ENCODE data around the gene GOLGA6L6.
"Not testable (repeated sequence)": the region's sequence is repeated elsewhere in the genome, so short reads cannot be mapped to it uniquely, and the experiment has no call there.

Gene GOLGA6L6

GRCh38 chr15:20541700-20542099 is at the start of gene GOLGA6L6:
TSS of gene GOLGA6L6 (minus strand) at chr15:20541800. CDS start at chr15:20541709, 91 bp downstream.
- not testable (repeated sequence) for H3K27ac Mint-ChIP-seq; H3K27me3 Mint-ChIP-seq (ENCODE audit: low read depth); H3K4me1 Mint-ChIP-seq (ENCODE audit: low read depth); H3K36me3 Mint-ChIP-seq (ENCODE audit: low read depth); H3K4me3 Mint-ChIP-seq; H3K9me3 Mint-ChIP-seq

- H3K36me3 Mint-ChIP-seq (ENCODE audit: low read depth); H3K9me3 Mint-ChIP-seq; H3K4me3 Mint-ChIP-seq; H3K27me3 Mint-ChIP-seq (ENCODE audit: low read depth); H3K27ac Mint-ChIP-seq; H3K4me1 Mint-ChIP-seq (ENCODE audit: low read depth): not testable (repeated sequence)
These were observed 48.5 kb upstream of the GOLGA6L6 start for GRCh38 chr15:20590069-20590468.

- not testable (repeated sequence) for H3K9me3 Mint-ChIP-seq; H3K4me3 Mint-ChIP-seq; H3K27me3 Mint-ChIP-seq (ENCODE audit: low read depth); H3K4me1 Mint-ChIP-seq (ENCODE audit: low read depth); H3K27ac Mint-ChIP-seq; H3K36me3 Mint-ChIP-seq (ENCODE audit: low read depth)
These were observed 45.2 kb upstream of the GOLGA6L6 start for GRCh38 chr15:20586821-20587220.

GRCh38 chr15:20582726-20583115 is 41.1 kb upstream of the GOLGA6L6 start:
- H3K9me3 Mint-ChIP-seq; H3K27ac Mint-ChIP-seq; H3K4me3 Mint-ChIP-seq; H3K27me3 Mint-ChIP-seq (ENCODE audit: low read depth); H3K36me3 Mint-ChIP-seq (ENCODE audit: low read depth); H3K4me1 Mint-ChIP-seq (ENCODE audit: low read depth): not testable (repeated sequence)

GRCh38 chr15:20582109-20582725 is 40.6 kb upstream of the GOLGA6L6 start:
- H3K27ac Mint-ChIP-seq; H3K9me3 Mint-ChIP-seq; H3K4me1 Mint-ChIP-seq (ENCODE audit: low read depth); H3K27me3 Mint-ChIP-seq (ENCODE audit: low read depth); H3K4me3 Mint-ChIP-seq; H3K36me3 Mint-ChIP-seq (ENCODE audit: low read depth): not testable (repeated sequence)

GRCh38 chr15:20581261-20582108 is 39.9 kb upstream of the GOLGA6L6 start:
- H3K9me3 Mint-ChIP-seq; H3K36me3 Mint-ChIP-seq (ENCODE audit: low read depth); H3K27ac Mint-ChIP-seq; H3K4me3 Mint-ChIP-seq; H3K4me1 Mint-ChIP-seq (ENCODE audit: low read depth); H3K27me3 Mint-ChIP-seq (ENCODE audit: low read depth): not testable (repeated sequence)

- H3K9me3 Mint-ChIP-seq; H3K27ac Mint-ChIP-seq; H3K4me3 Mint-ChIP-seq; H3K36me3 Mint-ChIP-seq (ENCODE audit: low read depth); H3K4me1 Mint-ChIP-seq (ENCODE audit: low read depth); H3K27me3 Mint-ChIP-seq (ENCODE audit: low read depth): not testable (repeated sequence)
These were observed 38.1 kb upstream of the GOLGA6L6 start for GRCh38 chr15:20579662-20580061.

- not testable (repeated sequence) for H3K9me3 Mint-ChIP-seq; H3K27ac Mint-ChIP-seq; H3K36me3 Mint-ChIP-seq (ENCODE audit: low read depth); H3K4me3 Mint-ChIP-seq; H3K4me1 Mint-ChIP-seq (ENCODE audit: low read depth); H3K27me3 Mint-ChIP-seq (ENCODE audit: low read depth)
These were observed 9.7 kb upstream of the GOLGA6L6 start for GRCh38 chr15:20551289-20551688.

- H3K4me3 Mint-ChIP-seq; H3K27ac Mint-ChIP-seq; H3K4me1 Mint-ChIP-seq (ENCODE audit: low read depth); H3K36me3 Mint-ChIP-seq (ENCODE audit: low read depth); H3K9me3 Mint-ChIP-seq; H3K27me3 Mint-ChIP-seq (ENCODE audit: low read depth): not testable (repeated sequence)
These were observed 35.5 kb downstream of the GOLGA6L6 start for GRCh38 chr15:20505926-20506658.

- not testable (repeated sequence) for H3K36me3 Mint-ChIP-seq (ENCODE audit: low read depth); H3K4me1 Mint-ChIP-seq (ENCODE audit: low read depth)
These were observed 38.8 kb downstream of the GOLGA6L6 start for GRCh38 chr15:20502839-20503238.

GRCh38 chr15:20501512-20502222 is 39.9 kb downstream of the GOLGA6L6 start:
- H3K36me3 Mint-ChIP-seq (ENCODE audit: low read depth); H3K27me3 Mint-ChIP-seq (ENCODE audit: low read depth); H3K27ac Mint-ChIP-seq; H3K4me3 Mint-ChIP-seq; H3K4me1 Mint-ChIP-seq (ENCODE audit: low read depth); H3K9me3 Mint-ChIP-seq: not testable (repeated sequence)

More at GRCh38 chr15:20502839-20503238, 38.8 kb downstream of the GOLGA6L6 start:
- H3K9me3 Mint-ChIP-seq; H3K4me3 Mint-ChIP-seq; H3K27ac Mint-ChIP-seq; H3K27me3 Mint-ChIP-seq (ENCODE audit: low read depth): not testable (repeated sequence)

- H3K4me3 Mint-ChIP-seq; H3K27ac Mint-ChIP-seq; H3K36me3 Mint-ChIP-seq (ENCODE audit: low read depth); H3K4me1 Mint-ChIP-seq (ENCODE audit: low read depth); H3K27me3 Mint-ChIP-seq (ENCODE audit: low read depth); H3K9me3 Mint-ChIP-seq: not testable (repeated sequence)
These were observed 43.8 kb downstream of the GOLGA6L6 start for GRCh38 chr15:20497781-20498180.

GRCh38 chr15:20493035-20493434 is 48.6 kb downstream of the GOLGA6L6 start:
- H3K36me3 Mint-ChIP-seq (ENCODE audit: low read depth); H3K9me3 Mint-ChIP-seq; H3K27me3 Mint-ChIP-seq (ENCODE audit: low read depth); H3K4me1 Mint-ChIP-seq (ENCODE audit: low read depth); H3K27ac Mint-ChIP-seq; H3K4me3 Mint-ChIP-seq: not testable (repeated sequence)

GRCh38 chr15:20492598-20492997 is 49.0 kb downstream of the GOLGA6L6 start:
- H3K4me1 Mint-ChIP-seq (ENCODE audit: low read depth); H3K36me3 Mint-ChIP-seq (ENCODE audit: low read depth); H3K9me3 Mint-ChIP-seq; H3K27me3 Mint-ChIP-seq (ENCODE audit: low read depth); H3K27ac Mint-ChIP-seq; H3K4me3 Mint-ChIP-seq: not testable (repeated sequence)

- H3K36me3 Mint-ChIP-seq (ENCODE audit: low read depth); H3K9me3 Mint-ChIP-seq; H3K27me3 Mint-ChIP-seq (ENCODE audit: low read depth); H3K4me3 Mint-ChIP-seq; H3K4me1 Mint-ChIP-seq (ENCODE audit: low read depth); H3K27ac Mint-ChIP-seq: not testable (repeated sequence)
These were observed 52.3 kb downstream of the GOLGA6L6 start for GRCh38 chr15:20489320-20489719.
